MCF 10A (cell line): Measurements from ENCODE around the gene RGMA. TPM values are rescaled to one million over a fixed set of nuclear protein-coding genes. Genes with fewer than 3 reads are reported as not detected.

ENCODE experiments used
- BruUV-seq: library from RNA; stranded (reverse); fragments of 400-500 nt; replicated peaks from 2 replicates; lab custom pipeline; 2021; lab: Mats Ljungman, UMichigan
- CTCF ChIA-PET: fragments of 300-600 bp; sonication (Branson Sonifier 250); formaldehyde crosslinking; extraction: SDS; loops from one replicate; lab custom pipeline; 2021; ENCODE audit warnings: antibody characterized with exemption, inconsistent platforms; lab: Yijun Ruan, JAX
- POLR2A ChIA-PET: fragments of 300-600, 350-650 bp; sonication (Branson Sonifier 250); formaldehyde crosslinking; extraction: SDS; loops from one replicate; lab custom pipeline; 2020; ENCODE audit warnings: antibody characterized with exemption, inconsistent platforms; lab: Yijun Ruan, JAX
- DNase-seq: peaks from one replicate; pipeline ENCODE4 v3.0.0-alpha.2; 2018; ENCODE audit not compliant: unreplicated experiment
- H3K27ac Mint-ChIP-seq: one replicate; pipeline ENCODE4 v1.8.0; 2022; ENCODE audit warnings: mild to moderate bottlenecking, low read depth, mixed read lengths; ENCODE audit not compliant: unreplicated experiment
- H3K27me3 Mint-ChIP-seq: one replicate; pipeline ENCODE4 v1.8.0; 2022; ENCODE audit warnings: mixed read lengths; ENCODE audit not compliant: insufficient read depth, unreplicated experiment
- H3K36me3 Mint-ChIP-seq: one replicate; pipeline ENCODE4 v1.8.0; 2022; ENCODE audit warnings: mild to moderate bottlenecking, moderate library complexity, mixed read lengths; ENCODE audit not compliant: insufficient read depth, unreplicated experiment
- H3K4me1 Mint-ChIP-seq: one replicate; pipeline ENCODE4 v1.8.0; 2022; ENCODE audit warnings: mixed read lengths; ENCODE audit not compliant: insufficient read depth, unreplicated experiment
- H3K4me3 Mint-ChIP-seq: one replicate; pipeline ENCODE4 v1.8.0; 2022; ENCODE audit warnings: mild to moderate bottlenecking, moderate library complexity, mixed read lengths; ENCODE audit not compliant: unreplicated experiment
- H3K9me3 Mint-ChIP-seq: one replicate; pipeline ENCODE4 v1.8.0; 2022; ENCODE audit warnings: mixed read lengths; ENCODE audit not compliant: unreplicated experiment
- intact Hi-C: fragments of 100-400 bp; cut with micrococcal nuclease; formaldehyde crosslinking; loops from 2 replicates; pipeline ENCODE4 v1.14.1; 2022
- total RNA-seq: library from RNA; stranded (reverse); gene quantifications from 2 replicates; pipeline ENCODE4 v1.2.3, GENCODE V29; 2022
- TF ChIP-seq, protein P1 (sequence below): fragments of 200-600 bp; IDR thresholded peaks from one replicate; pipeline ENCODE4 v1.8.0; 2022; ENCODE audit warnings: antibody characterized with exemption, mild to moderate bottlenecking; ENCODE audit not compliant: unreplicated experiment

The RGMA gene
- total RNA-seq, 1 experiment from 2014 or later: 0.51 TPM

DNA sequence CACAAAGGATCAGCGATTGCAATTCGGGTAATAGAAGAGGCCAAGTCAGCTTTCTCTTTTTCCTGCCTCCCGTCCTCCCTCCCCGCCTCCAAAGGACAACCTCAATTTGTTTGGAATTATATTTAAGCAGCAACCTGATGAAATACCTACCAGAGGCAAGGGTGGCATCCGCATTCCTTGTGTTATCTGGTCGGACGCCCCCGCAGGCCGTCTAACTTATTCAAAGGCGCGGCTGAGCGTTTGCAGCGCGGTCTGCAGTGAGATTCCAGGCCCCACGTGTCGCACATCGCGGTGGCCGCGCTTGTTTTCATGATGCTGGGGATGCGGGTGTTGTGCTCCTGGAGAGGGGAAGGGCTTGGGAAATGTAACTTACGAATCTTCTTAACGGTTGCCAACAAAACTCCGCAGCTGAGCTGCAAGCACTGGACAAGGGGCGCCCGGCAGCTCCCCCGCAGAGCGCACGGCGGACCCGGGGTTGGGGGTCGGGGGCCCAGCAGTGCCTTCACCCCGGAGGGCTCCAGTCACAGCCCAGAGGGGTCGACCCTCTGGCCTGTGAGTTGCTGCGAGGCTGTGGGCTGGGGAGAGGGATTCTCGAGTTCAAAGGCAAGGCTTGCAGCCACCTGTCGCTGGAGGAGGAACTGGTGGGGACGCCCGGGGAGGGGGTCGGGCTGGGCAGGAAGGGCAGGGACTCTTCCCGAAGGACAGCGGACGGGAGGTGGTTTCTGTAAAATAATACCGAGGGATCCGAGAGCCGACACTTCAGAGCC, 20.5 kb upstream of the RGMA start:
- Mint-ChIP-seq H3K27ac (no peak overlapping the region), H3K27me3 (no peaks in the 10 kb centered on the region), H3K4me1 (peaks cover 7% of the 10 kb centered on the region), H3K4me3 (no peak overlapping the region), H3K36me3 (no peaks in the 10 kb centered on the region), H3K9me3 (no peaks in the 10 kb centered on the region)
- TF ChIP-seq, protein P1, sequence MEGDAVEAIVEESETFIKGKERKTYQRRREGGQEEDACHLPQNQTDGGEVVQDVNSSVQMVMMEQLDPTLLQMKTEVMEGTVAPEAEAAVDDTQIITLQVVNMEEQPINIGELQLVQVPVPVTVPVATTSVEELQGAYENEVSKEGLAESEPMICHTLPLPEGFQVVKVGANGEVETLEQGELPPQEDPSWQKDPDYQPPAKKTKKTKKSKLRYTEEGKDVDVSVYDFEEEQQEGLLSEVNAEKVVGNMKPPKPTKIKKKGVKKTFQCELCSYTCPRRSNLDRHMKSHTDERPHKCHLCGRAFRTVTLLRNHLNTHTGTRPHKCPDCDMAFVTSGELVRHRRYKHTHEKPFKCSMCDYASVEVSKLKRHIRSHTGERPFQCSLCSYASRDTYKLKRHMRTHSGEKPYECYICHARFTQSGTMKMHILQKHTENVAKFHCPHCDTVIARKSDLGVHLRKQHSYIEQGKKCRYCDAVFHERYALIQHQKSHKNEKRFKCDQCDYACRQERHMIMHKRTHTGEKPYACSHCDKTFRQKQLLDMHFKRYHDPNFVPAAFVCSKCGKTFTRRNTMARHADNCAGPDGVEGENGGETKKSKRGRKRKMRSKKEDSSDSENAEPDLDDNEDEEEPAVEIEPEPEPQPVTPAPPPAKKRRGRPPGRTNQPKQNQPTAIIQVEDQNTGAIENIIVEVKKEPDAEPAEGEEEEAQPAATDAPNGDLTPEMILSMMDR: no peak
- POLR2A ChIA-PET: no interaction called here
- intact Hi-C loops: no loop called here
- no TSS peak for BruUV-seq
- no peak for DNase-seq
- CTCF ChIA-PET: no interaction called here

DNA sequence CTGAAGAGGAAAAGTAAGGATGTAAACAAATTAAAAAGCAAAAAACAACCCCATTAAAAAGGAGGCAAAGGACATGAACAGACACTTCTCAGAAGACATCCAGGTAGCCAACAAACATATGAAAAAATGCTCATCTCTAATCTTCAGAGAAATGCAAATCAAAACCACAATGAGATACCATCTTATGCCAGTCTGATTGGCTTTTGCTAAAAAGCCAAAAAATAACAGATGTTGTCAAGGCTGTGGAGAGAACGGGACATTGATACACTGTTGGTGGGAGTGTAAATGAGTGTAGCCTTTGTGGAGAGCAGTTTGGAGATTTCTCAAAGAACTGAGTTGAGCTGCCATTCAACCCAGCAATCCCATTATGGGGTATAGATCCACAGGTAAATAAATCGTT, 18.6 kb upstream of the RGMA start:
- CTCF ChIA-PET: interaction anchor here (1.0 to 2.1 kb wide), 2 partner anchors 20 to 381 kb away, joined by 3 to 6 read pairs; partner anchors contain the start of gene RGMA
- Mint-ChIP-seq H3K4me1 (peaks cover 7% of the 10 kb centered on the region), H3K9me3 (no peaks in the 10 kb centered on the region), H3K36me3 (no peaks in the 10 kb centered on the region), H3K27ac (no peak overlapping the region), H3K4me3 (no peak overlapping the region), H3K27me3 (no peaks in the 10 kb centered on the region)
- no peak for DNase-seq
- BruUV-seq: no TSS peak
- intact Hi-C loops: no loop called here
- TF ChIP-seq, protein P1: no peak
- POLR2A ChIA-PET: no interaction called here

DNA sequence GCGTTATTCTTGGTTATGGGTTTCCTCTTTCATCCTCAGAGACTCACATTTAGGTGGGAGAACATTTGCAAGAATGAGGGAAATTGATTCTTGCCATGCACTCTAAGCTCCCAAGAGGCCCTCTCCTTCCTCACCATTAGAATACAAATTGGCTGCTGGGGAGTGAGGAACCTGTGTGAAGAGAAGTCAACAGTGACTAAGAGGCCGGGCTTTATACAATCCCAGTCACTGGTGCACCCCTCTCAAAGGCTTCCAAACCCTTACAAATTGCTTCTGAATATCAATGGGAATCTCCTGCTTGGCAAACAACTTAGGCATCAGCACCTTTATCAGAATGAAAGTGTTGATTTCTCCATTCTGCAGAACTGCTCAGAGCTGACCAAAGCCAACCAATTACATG, 16.5 kb upstream of the RGMA start:
- Mint-ChIP-seq H3K36me3 (no peaks in the 10 kb centered on the region), H3K4me1 (peaks cover 2% of the 10 kb centered on the region), H3K9me3 (no peaks in the 10 kb centered on the region), H3K27ac (no peak overlapping the region), H3K27me3 (no peaks in the 10 kb centered on the region), H3K4me3 (no peak overlapping the region)
- intact Hi-C loops: no loop called here
- no peak for DNase-seq
- POLR2A ChIA-PET: no interaction called here
- TF ChIP-seq, protein P1: no peak
- no TSS peak for BruUV-seq
- CTCF ChIA-PET: interaction anchor here (2.1 kb wide), 1 partner anchor 17 kb away, joined by 6 read pairs; the partner anchor contains the start of gene RGMA

DNA sequence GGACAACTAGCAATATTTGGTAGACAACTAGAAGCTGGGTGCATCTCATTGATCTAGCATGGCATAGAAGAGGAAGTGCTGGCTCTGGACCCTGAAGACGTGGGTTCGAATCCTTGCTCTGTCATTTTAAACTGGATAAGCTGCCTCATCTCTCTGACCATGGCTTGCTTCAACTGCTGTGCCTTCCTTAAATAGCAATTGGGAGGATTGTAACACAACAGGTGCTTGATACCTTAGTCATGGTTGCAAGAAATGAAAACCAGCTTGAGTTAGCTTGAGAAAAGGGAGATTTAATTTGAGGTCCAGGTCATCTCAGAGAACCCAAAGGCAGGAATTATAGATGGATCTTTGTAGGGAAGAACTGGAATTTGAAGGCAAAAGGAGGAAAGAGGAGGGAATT, 14.8 kb upstream of the RGMA start:
- CTCF ChIA-PET: interaction anchor here (1.6 to 2.2 kb wide), 2 partner anchors 16 to 1016 kb away, joined by 7 to 10 read pairs; no protein-coding TSS in a partner anchor

More for the DNA sequence above, 14.8 kb upstream of the RGMA start:
- Mint-ChIP-seq H3K36me3 (no peaks in the 10 kb centered on the region), H3K9me3 (no peaks in the 10 kb centered on the region), H3K4me1 (no peaks in the 10 kb centered on the region), H3K4me3 (no peak overlapping the region), H3K27me3 (no peaks in the 10 kb centered on the region), H3K27ac (no peak overlapping the region)
- DNase-seq: no peak
- POLR2A ChIA-PET: no interaction called here
- BruUV-seq: no TSS peak
- TF ChIP-seq, protein P1: no peak
- intact Hi-C loops: no loop called here
